Measurements from ENCODE around the gene NCOA1. TPM values are rescaled to one million over a fixed set of nuclear protein-coding genes. Genes with fewer than 3 reads are reported as not detected.

NCOA1 gene
- total RNA-seq, 1 experiment from 2014 or later: 15.4 TPM

GRCh38 chr2:24498121-24498520, 7.1 kb downstream of the NCOA1 start:
- Mint-ChIP-seq H3K9me3 (ENCODE audit: unreplicated experiment) (no peaks in the 10 kb centered on the region), H3K4me1 (ENCODE audit: insufficient read depth, unreplicated experiment) (peaks cover 12% of the 10 kb centered on the region), H3K27ac (ENCODE audit: low read depth, unreplicated experiment) (no peak overlapping the region), H3K4me3 (ENCODE audit: unreplicated experiment) (no peak overlapping the region), H3K27me3 (ENCODE audit: insufficient read depth, unreplicated experiment) (no peaks in the 10 kb centered on the region), H3K36me3 (ENCODE audit: insufficient read depth, unreplicated experiment) (no peaks in the 10 kb centered on the region)
- TF ChIP-seq CTCF (IDR thresholded peaks at IDR 0.05; ENCODE audit: unreplicated experiment): no peak
- BruUV-seq (replicated peaks): no TSS peak
- no peak for DNase-seq (ENCODE audit: unreplicated experiment)
- CTCF ChIA-PET: interaction anchor here (0.9 kb wide), 1 partner anchor 24 kb away, joined by 3 read pairs; no protein-coding TSS in a partner anchor
- POLR2A ChIA-PET: interaction anchor here (0.8 kb wide), 1 partner anchor 11 kb away, joined by 4 read pairs; no protein-coding TSS in a partner anchor
- intact Hi-C loops (cut with micrococcal nuclease): no loop called here

GRCh38 chr2:24501813-24502212, 10.8 kb downstream of the NCOA1 start:
- POLR2A ChIA-PET: interaction anchor here (1.1 kb wide), 1 partner anchor 11 kb away, joined by 3 read pairs; the partner anchor contains the start of gene NCOA1
- Mint-ChIP-seq H3K27me3 (ENCODE audit: insufficient read depth, unreplicated experiment) (no peaks in the 10 kb centered on the region), H3K9me3 (ENCODE audit: unreplicated experiment) (no peaks in the 10 kb centered on the region), H3K36me3 (ENCODE audit: insufficient read depth, unreplicated experiment) (no peaks in the 10 kb centered on the region), H3K27ac (ENCODE audit: low read depth, unreplicated experiment) (no peak overlapping the region), H3K4me3 (ENCODE audit: unreplicated experiment) (no peak overlapping the region), H3K4me1 (ENCODE audit: insufficient read depth, unreplicated experiment) (peaks cover 6% of the 10 kb centered on the region)
- intact Hi-C loops (cut with micrococcal nuclease): no loop called here
- no peak for TF ChIP-seq CTCF (IDR thresholded peaks at IDR 0.05; ENCODE audit: unreplicated experiment)
- CTCF ChIA-PET: interaction anchor here (0.7 kb wide), 1 partner anchor 181 kb away, joined by 3 read pairs; no protein-coding TSS in a partner anchor
- BruUV-seq (replicated peaks): no TSS peak
- no peak for DNase-seq (ENCODE audit: unreplicated experiment)

- ChIA-PET POLR2A (interaction anchor here (1.2 kb wide), 1 partner anchor 12 kb away, joined by 4 read pairs; no protein-coding TSS in a partner anchor), CTCF (no interaction called here)
- DNase-seq (ENCODE audit: unreplicated experiment): no peak
- no TSS peak for BruUV-seq (replicated peaks)
- Mint-ChIP-seq H3K27ac (ENCODE audit: low read depth, unreplicated experiment) (no peak overlapping the region), H3K9me3 (ENCODE audit: unreplicated experiment) (no peaks in the 10 kb centered on the region), H3K27me3 (ENCODE audit: insufficient read depth, unreplicated experiment) (no peaks in the 10 kb centered on the region), H3K4me1 (ENCODE audit: insufficient read depth, unreplicated experiment) (peaks cover 9% of the 10 kb centered on the region), H3K36me3 (ENCODE audit: insufficient read depth, unreplicated experiment) (no peaks in the 10 kb centered on the region), H3K4me3 (ENCODE audit: unreplicated experiment) (no peak overlapping the region)
- intact Hi-C loops (cut with micrococcal nuclease): no loop called here
- no peak for TF ChIP-seq CTCF (IDR thresholded peaks at IDR 0.05; ENCODE audit: unreplicated experiment)
These were observed 14.7 kb downstream of the NCOA1 start for GRCh38 chr2:24505534-24506275.

GRCh38 chr2:24507549-24507948, 16.5 kb downstream of the NCOA1 start:
- H3K27me3 Mint-ChIP-seq (ENCODE audit: insufficient read depth, unreplicated experiment): no peaks in the 10 kb centered on the region
- H3K27ac Mint-ChIP-seq (ENCODE audit: low read depth, unreplicated experiment): no peak overlapping the region
- BruUV-seq (replicated peaks): no TSS peak
- no peak for TF ChIP-seq CTCF (IDR thresholded peaks at IDR 0.05; ENCODE audit: unreplicated experiment)
- POLR2A ChIA-PET: interaction anchor here (0.6 to 0.8 kb wide), 4 partner anchors 15 to 292 kb away, joined by 3 to 4 read pairs (median 3); no protein-coding TSS in a partner anchor
- CTCF ChIA-PET: interaction anchor here (0.9 kb wide), 1 partner anchor 28 kb away, joined by 4 read pairs; no protein-coding TSS in a partner anchor
- no peak overlapping the region for H3K4me3 Mint-ChIP-seq (ENCODE audit: unreplicated experiment)
- no peaks in the 10 kb centered on the region for H3K9me3 Mint-ChIP-seq (ENCODE audit: unreplicated experiment)
- DNase-seq (ENCODE audit: unreplicated experiment): no peak
- H3K36me3 Mint-ChIP-seq (ENCODE audit: insufficient read depth, unreplicated experiment): no peaks in the 10 kb centered on the region
- intact Hi-C loops (cut with micrococcal nuclease): no loop called here
- H3K4me1 Mint-ChIP-seq (ENCODE audit: insufficient read depth, unreplicated experiment): peaks cover 9% of the 10 kb centered on the region

Data from MCF 10A (cell line).